Iris pigment epithelial cell (primary cell): ENCODE results near the gene FAM177B.
"Not testable (repeated sequence)": the region's sequence is repeated elsewhere in the genome, so short reads cannot be mapped to it uniquely, and the experiment has no call there.

ENCODE experiments used
- DNase-seq: peaks from one replicate; pipeline ENCODE4 v3.0.0-alpha.2; 2011; ENCODE audit warnings: low read depth

FAM177B gene

DNA sequence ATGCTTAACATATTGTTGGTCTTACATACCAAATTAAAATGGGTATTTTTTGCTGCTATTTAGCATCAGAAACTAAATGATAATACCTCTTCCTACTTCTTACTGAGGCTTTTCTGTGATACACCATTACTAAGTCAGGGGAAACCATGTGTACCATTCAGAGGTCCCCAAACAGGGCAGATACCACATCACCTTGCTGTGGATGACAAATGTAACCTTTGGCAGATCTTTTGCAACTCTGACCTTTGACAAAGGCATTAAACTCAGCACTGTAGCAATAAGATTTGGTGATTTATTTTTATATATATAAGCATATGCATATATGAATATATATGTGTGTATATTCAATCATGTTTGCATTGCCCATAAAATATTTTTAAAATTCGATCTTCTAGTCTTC lies 2.9 kb downstream of the FAM177B start:
- no peak for DNase-seq

DNA sequence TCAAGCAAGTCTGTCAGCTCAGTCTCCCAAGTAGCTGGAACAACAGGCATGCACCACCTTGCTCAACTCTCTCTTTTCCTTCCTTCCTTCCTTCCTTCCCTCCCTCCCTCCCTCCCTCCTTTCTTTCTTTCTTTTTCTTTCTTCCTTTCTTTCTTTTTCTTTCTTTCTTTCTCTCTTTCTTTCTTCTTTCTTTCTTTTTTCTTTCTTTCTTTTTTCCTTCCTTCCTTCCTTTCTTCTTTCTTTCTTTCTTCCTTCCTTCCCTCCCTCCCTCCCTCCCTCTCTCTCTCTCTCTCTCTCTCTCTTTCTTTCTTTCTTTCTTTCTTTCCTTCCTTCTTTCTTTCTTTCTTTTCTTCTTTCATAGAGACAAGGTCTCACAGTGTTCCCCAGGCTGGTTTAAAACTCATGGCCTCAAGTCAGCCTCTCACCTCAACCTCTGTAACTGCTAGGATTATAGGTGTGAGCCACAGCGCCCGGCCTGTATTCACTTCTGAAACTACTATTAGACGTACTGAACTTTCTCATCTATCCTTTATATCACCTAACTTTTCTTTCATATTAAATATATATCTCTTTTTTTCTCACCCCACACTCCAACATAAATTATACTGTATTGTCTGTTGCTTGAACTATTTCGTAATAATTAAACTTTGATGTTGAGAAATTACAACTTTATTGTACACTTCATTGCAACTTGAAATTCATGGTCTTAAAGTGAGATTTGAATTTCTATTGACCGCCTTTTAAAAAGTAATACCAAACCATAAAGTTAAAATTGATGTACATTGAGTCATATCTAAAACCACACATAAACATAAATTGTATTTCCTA lies 4.8 kb downstream of the FAM177B start:
- not testable (repeated sequence) for DNase-seq

DNA sequence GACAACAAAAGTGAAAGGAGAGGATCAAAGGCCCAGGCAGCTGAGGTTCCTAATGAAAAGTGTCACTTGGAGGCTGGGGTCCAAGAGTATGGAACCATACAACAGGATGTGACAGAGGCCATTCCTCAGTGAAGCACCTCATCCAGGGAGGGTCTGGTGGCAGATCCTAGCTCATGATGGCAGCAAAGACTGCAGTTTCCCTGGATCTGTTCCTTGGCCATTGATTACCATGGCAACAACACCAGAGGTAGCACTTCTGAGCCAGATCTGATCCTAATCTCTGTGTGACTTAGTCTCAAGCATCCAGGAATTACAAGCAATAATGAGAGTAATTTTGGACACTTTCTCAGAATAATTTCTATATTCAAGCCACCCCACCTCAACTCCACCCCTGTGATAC lies 12.9 kb downstream of the FAM177B start:
- DNase-seq, result no peak

DNA sequence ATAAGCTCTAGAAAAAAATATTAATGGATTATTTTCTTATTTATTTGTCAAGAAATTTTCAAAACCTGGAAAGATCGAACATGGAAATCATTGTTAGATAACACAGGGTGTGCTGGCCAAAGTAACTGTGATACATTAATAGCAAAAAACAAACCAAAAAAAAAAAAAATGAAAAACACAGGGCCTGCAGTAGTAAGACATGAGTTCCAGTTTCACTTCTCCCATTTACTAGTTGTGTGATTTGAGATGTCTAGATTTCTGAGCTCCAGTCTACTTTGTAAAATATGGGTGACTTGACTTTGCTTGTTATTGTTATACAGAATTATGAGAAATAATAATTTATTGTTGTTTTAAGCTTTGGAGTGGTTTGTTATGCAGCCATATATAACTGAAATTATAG lies 13.6 kb downstream of the FAM177B start:
- DNase-seq, result no peak

DNA sequence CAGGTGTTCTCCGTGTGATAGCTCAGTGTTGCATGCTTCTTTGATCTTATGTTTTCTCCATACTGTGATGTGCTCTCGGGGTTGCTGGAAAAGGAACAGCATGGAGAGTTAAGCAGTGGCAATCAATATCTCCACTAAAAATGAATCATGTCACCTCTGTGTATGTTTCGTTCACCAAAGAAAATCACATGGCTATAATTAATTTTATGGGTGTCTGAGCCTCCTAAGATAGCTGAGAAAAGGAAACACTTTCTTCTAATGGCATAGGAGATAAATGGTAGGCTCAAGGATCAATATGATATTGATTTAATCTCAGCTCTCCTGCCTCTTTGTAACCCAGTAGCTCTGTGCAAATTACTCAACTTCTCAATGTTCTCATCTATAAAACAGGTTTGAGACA lies 14.3 kb downstream of the FAM177B start:
- no peak for DNase-seq

DNA sequence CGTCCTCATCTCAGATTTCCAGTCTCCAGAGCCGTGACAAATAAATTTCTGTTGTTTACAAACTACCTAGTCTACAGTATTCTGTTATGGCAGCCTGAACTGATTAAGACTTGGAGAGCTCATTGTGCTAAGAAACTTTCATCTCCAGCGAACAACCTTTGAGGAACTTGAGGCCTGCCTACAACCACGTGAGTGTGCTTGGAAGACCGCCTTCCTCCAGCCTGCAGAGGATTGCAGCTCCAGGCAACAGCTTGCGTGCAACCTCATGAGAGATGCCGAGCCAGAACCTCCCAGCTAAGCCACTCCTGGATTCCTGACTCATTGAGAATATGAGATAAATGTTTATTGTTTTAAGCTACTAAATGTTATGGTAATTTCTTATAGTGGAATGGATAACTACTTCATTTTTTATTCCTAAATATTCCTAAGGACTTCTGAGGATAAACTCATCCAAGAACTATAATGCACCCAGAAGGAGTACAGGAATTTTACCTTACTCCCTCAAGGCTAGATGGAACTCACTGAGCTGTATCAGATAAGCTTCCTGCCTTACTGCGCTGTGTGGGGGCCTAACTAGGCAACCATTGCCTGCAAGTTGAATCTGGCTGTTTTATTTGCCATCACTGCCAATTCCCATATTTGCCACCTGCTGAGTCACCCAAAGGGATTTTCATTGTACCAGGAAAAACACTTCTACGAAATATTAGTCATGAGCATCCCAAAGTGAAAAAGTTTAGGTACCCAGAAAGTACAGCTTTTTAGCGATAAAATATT lies 17.6 kb downstream of the FAM177B start:
- DNase-seq, result peak; percentile 96

DNA sequence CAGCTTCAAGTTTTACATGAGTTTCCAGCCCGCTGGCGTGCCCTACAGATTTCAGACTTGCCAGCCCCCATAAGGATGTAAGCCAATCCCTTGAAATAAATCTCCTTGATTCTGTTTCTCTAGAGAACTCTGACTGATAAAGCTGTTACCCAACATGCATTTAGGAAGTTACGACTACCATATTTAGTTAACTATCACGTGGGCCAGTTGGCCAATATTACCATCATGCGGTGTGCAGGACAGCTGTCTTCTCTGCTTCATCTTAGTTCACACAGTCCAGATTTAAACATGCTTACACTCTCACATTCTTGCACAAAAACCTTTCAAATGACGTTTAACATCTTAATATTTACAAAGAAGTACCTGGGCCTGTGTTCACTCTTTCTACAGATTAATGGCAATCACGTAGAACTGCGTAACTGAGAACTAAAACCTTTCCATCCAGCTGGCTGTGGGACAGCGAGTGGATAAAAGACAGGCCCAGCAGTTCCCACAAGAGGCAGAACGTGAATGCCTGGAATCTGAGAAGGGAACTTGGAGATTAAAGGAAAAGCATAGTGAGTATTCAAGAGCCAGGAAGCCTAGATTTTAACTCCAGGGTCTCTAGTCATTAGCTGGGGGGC lies 20.8 kb downstream of the FAM177B start:
- DNase-seq, result no peak

DNA sequence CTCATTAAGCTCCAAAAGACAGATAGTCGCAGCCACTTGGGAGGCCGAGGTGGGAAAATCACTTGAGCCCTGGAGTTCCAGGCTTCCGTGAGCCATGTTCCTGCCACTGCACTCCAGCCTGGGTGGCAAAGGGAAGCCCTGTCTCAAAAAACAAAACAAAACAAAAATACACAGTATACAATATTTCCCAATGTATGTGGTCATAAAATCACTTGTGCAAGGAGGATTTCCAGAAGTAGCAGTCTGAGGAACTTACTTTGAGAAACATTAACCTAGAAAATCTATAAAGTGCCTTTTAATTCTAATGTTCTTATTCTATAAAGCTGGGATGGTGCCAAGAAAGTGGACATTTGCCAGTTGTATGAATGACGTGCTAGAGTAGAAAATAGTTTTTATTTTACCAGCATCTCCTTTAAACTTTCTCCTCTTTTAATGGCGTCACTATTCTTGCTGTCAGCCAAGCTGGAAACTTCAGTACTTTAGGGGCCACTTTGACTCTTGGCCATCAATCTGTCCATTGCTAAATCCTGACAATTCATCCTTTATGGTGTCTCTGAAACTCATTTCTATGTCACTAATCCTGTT lies 22.5 kb downstream of the FAM177B start:
- DNase-seq, result no peak

DNA sequence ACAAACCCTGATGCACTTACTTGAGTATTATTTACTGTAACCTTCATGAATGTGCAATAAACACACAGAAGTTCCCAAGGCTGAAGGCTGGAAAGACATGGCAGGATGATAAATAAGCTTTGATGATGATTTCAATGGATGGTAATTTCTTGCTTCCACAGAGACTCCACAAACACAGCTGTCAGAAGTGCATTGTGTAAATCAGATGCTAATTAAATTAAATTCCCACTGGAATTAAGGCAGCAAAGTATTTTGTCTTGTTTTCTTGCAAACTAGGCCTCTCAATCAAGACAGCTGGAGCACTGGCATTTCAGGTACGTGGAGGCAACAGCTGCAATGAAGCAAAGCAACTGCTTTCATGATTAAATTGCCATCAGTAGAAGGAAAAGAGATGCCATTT lies 24.1 kb downstream of the FAM177B start:
- no peak for DNase-seq

DNA sequence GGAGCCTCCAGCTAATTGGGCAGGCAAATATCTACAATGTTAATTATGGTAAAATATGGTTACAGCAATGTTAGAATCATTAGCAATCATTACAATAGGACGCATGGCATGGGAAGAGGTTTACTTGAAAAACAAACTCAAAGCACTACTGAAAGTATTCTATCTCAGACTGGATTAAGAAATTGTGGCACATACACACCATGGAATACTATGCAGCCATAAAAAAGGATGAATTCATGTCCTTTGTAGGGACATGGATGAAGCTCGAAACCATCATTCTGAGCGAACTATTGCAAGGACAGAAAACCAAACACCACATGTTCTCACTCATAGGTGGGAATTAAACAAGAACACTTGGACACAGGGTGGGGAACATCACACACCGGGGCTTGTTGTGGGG lies 25.2 kb downstream of the FAM177B start:
- not testable (repeated sequence) for DNase-seq

DNA sequence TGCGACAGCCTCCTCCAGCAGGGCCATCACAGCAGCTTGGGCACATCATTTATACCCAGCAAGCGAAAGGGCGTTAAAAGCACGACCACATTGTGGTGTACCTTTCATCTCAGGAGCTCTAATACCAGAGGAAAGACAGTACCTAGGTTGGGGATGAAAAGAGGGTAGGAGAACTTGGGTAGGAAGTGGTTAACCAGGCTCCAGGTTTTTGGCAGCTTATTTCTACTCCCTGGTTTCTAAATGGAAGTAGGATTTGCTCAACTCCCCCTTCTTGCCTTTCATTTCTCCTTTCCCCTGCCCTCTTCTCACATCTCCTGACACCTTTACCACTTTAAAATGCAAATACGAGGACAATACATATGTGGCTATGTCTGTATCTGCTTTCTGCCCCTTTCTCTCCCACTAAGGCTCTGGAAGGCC lies 30.2 kb downstream of the FAM177B start:
- no peak for DNase-seq

DNA sequence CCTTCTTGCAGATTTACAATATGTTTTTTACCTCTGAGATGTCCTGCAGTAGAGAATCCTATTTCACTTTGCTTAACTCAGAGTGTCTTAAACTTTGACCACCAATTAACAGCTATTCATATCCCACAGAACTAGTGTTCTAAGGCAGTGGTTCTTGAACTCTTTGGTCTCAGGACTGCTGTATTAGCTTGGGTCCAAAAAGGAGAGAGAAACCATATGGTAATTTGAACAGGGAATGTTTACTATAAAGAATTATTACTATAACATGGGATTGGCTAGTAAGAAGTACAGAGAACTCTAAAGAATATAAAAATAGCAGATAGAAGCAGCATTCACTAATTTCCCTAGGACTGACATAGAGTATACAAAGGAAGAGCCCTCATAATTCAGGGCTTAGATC lies 31.6 kb downstream of the FAM177B start:
- no peak for DNase-seq

DNA sequence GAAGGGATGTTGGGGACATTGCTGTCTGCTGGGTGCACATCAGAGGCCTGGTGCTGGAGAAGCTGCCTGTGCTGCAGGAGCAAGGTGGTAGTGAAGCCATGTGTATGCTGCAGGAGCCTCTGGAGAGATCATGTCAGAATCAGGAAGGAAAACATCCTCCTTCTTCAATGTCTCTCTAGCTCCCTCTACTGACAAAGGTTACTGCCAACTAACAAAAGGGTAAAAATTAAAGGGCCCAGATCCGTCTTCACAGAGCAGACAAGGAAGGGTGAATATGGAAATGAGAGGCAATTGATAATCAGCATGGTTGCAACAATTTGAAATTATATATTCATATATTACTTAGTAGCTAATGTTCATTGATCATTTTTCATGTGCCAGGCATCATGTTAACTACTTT lies 32.2 kb downstream of the FAM177B start:
- no peak for DNase-seq

DNA sequence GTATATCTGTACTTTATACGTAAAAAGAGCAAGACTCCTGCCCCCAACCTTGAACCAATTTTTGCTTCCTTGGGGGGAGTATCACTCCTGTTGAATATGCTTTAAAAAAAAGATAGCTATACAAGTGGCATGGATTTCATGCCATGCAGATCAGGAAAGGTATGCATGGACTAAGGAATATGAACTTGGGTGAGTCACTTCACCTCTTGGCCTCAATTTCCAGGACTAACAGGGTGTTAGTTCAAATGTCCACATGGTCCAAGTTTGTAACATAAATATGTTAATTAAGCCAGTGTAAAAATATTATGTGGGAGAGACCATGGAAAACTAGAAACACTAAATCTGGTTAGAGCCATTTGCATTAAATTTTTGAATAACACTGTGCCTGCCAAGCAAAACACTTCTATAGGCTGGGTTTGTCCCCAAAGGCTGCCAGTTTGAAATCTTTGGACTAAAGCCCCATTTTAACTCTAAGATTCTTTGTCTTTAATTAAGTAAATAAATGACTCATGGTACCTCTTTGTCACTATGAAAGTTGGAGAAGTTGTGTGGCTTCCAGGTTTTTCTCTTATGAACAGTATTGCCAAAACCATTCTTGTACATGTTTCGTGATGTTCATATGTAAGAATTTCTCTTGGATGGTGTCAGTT lies 33.1 kb downstream of the FAM177B start:
- no peak for DNase-seq

DNA sequence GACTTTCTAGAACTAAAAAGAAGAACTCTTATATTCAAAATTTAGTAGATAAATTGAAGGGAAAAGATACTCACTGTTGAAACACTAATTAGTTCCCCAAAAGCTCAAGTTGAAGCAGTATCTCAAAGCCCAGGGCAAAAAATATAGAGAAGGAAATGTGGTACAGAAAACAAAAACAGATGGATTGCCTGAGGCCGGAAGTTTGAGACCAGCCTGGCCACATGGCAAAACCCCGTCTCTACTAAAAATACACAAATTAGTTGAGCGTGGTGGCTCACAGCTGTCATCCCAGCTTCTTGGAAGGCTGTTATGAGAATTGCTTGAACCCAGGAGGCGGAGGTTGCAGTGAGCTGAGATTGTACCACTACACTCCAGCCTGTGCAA lies 36.0 kb downstream of the FAM177B start:
- no peak for DNase-seq

DNA sequence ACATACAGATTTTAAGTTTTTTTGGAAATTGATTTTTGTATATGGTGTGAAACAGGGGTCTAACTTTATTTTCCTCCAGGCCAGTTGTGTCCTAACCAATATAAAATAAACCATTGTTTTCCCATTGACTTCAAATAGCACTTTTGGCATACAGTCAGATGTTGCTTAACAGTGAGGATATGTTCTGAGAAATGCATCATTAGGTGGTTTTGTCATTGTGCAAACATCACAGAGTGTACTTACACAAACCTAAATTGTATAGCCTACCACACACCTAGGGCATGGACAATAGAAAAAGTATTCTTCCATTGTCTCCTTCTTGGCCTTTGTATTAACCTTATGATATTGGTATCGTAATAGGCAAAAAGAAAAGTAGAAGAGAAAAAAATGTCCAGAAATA lies 40.5 kb downstream of the FAM177B start:
- peak; percentile 80 for DNase-seq

DNA sequence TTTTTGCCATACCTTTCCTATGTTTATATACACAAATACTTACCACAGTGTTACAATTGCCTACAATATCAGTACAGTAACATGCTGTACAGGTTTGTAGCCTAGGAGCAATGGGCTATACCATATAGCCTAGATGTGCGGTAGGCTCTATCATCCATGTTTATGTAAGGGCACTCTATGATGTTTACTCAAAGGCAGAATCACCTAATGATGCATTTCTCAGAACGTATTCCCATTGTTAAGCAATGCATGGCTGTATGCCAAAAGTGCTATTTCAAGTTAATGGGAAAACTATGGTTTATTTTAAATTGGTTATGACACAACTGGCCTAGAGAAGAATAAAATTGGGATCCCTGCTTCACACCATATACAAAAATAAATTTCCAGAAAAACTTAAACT lies 41.0 kb downstream of the FAM177B start:
- DNase-seq, result peak; percentile 65

DNA sequence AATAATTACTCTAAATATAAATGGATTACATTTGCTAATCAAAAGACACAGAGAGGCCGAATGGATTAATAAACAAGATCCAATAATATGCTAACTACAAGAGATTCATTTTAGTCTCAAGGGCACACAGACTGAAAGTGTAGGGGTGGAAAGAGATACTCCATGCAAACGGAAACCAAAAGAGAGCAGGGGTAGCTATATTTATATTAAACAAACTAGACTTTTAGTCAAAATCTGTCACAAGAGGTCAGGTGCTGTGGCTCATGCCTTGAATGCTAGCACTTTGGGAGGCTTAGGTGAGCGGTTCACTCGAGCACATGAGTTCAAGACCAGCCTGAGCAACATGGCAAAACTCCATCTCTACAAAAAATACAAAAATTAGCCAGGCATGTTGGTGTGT lies 44.2 kb downstream of the FAM177B start:
- DNase-seq, result no peak

DNA sequence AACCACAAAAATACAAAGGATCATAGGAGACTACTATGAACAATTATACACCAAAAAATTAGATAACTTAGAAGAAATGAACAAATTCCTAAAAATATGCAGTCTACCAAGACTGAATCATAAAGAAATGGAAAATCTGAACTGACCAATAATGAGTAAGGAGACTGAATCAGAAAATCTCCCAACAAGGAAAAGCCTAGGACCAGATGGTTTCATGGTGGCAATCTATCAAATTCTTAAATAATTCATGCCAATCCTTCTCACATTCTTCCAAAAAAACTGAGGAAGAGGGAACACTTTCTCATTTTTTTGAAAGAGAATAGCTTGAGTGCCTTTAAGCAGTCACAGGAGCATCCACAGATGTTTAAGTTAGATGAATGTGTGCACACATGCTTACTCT lies 46.0 kb downstream of the FAM177B start:
- DNase-seq, result no peak

DNA sequence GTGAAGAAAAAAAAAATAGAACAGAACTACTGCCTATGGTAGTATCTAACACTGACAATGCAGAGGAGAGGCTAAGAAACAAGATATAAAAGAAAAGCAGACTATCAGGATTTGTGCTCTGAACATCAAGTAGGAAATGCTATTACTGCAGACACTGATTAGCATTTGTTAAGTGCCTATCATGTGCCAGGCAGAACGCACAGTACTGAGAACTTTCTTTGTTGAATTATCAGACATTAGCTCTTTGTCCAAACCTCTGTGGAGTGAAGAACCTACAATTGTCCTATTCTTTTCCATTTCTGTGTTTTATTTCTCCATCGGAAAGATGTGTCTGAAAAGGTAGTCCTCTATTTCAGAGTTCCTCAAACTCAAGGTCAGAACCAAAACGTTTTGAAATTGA lies 47.4 kb downstream of the FAM177B start:
- DNase-seq, result no peak

DNA sequence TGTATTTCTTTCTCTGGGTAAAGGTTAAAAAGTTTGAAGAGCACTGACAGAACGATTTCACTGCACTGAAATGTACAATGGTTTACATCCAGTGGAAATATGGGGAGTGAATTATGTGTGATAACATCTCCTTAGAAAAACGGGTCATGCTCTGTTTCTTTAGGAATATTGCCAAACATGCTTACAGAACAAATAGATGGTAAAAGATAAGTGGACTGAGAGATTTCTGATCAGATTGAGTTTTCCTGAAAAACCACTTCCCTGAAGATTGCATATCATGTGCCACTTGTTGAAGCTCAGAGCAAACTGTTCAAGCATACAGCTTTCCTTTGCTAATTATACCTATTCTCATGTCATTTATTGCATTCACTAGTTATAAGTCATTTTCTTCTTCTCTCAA lies 47.9 kb downstream of the FAM177B start:
- no peak for DNase-seq

DNA sequence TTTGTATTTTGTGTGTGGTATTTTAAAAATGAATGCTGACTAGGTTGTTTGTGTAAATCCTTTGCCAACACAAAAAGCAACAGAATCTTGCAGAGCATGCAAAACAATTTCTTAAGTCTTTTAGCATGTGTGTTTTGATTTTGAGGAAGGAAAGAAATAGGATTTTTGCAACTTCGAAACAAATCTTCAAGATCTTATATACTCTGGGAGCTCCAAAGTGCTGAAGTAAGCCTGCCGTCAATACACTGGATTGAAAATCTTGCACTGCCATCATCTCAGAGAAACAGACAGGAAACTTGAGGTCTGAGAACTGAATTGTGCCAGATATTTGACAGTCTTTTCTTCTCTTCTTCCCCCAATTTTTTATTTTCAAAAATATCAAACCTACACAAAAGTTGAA lies 48.5 kb downstream of the FAM177B start:
- no peak for DNase-seq
